ENCODE measurements around the gene MNS1.

- TF ChIP-seq CTCF (IDR thresholded peaks at IDR 0.05) (no peak), POLR2A (IDR thresholded peaks at IDR 0.05) (no peak), POLR2AphosphoS5 (IDR thresholded peaks at IDR 0.05) (no peak)
These were observed 39.0 kb downstream of the MNS1 start for GRCh38 chr15:56425976-56426375.
